ENCODE measurements around the gene EGFL6. TPM values are rescaled to one million over a fixed set of nuclear protein-coding genes. Genes with fewer than 3 reads are reported as not detected.

EGFL6 gene
- total RNA-seq, 1 experiment from 2014 or later = 0.96 TPM

- no peak for TF ChIP-seq ATF6 (CRISPR knock-in tag; IDR thresholded peaks at IDR 0.05)
- TF ChIP-seq JAZF1 (CRISPR knock-in tag; IDR thresholded peaks at IDR 0.05) = no peak
- TF ChIP-seq ZNF532 (CRISPR knock-in tag; IDR thresholded peaks at IDR 0.05; ENCODE audit: borderline replicate concordance) = no peak
Measured at GRCh38 chrX:13552892-13553291, 16.5 kb upstream of the EGFL6 start (continued).

- CTCF ChIA-PET = interaction anchor here (1.1 kb wide), 1 partner anchor 24 kb away, joined by 6 read pairs; no protein-coding TSS in a partner anchor
Measured at GRCh38 chrX:13565511-13565910, 3.9 kb upstream of the EGFL6 start.

More at GRCh38 chrX:13565511-13565910, 3.9 kb upstream of the EGFL6 start:
- peaks cover 7% of the 10 kb centered on the region for H3K4me1 Mint-ChIP-seq
- no peak overlapping the region for H3K27ac Mint-ChIP-seq
- no peaks in the 10 kb centered on the region for H3K9me3 Mint-ChIP-seq
- POLR2A ChIA-PET = no interaction called here
- no peak for DNase-seq (ENCODE audit: low spot score)
- H3K4me3 Mint-ChIP-seq = no peak overlapping the region
- peaks cover 25% of the 10 kb centered on the region for H3K27me3 Mint-ChIP-seq (ENCODE audit: low read depth)
- H3K36me3 Mint-ChIP-seq = no peaks in the 10 kb centered on the region
- TF ChIP-seq ZNF138 (CRISPR knock-in tag; conservative IDR thresholded peaks at IDR 0.05) (no peak), ZNF121 (CRISPR knock-in tag; IDR thresholded peaks at IDR 0.05) (no peak), IRF2 (CRISPR knock-in tag; IDR thresholded peaks at IDR 0.05; ENCODE audit: borderline replicate concordance, low read depth) (no peak), ZNF281 (CRISPR knock-in tag; IDR thresholded peaks at IDR 0.05) (no peak), STAT6 (CRISPR knock-in tag; conservative IDR thresholded peaks at IDR 0.05; ENCODE audit: low read depth) (no peak), FOXK1 (CRISPR knock-in tag; IDR thresholded peaks at IDR 0.05) (no peak), PRDM15 (CRISPR knock-in tag; IDR thresholded peaks at IDR 0.05) (no peak), TP53 (CRISPR knock-in tag; IDR thresholded peaks at IDR 0.05) (no peak), ATF2 (CRISPR knock-in tag; IDR thresholded peaks at IDR 0.05; ENCODE audit: borderline replicate concordance, low read depth) (no peak)
- no peak for ATAC-seq
